NCI-H146 (cell line): ENCODE results near the gene CHRM1.
"Not testable (repeated sequence)": the region's sequence is repeated elsewhere in the genome, so short reads cannot be mapped to it uniquely, and the experiment has no call there.

Experiments
- DNase-seq: peaks from one replicate; lab custom pipeline; 2025; lab: John Stamatoyannopoulos, UW

The CHRM1 gene

GRCh38 chr11:62875698-62876478 is 45.3 kb downstream of the CHRM1 start:
- DNase-seq: no peak

DNA sequence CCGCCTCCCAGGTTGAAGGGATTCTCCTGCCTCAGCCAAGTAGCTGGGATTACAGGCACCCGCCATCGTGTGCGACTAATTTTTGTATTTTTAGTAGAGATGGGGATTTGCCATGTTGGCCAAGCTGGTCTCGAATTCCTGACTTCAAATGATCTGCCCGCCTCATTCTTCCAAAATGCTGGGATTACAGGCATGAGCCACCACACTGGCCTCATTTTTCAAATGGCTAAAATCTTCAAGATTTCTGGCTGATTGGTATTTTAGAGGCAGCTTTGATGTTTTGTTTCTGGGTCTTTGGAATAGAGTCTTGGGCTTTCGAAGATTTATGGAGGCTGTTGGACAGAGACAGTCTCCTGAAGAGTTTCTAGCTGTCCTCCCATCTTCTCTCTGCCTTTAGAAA is 46.3 kb downstream of the CHRM1 start:
- DNase-seq: no peak

DNA sequence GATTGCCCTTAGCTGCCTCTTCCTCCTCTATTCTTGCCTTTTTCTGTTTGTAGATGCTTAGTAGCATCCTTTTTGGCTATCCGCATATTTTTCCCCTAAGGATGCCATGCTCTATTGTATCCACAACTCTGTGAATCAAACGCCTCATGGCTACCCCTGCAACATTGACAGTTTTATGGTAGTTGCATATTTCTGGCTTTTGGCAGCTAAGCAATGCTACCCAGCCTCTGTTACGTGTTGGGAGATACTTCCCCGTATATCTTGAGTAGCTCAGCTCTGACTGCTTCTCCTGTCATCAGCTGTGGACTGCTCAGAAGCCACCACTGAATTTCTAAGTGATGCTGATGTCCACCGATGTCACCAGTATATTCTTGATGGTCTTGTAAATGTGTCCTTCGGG is 55.5 kb downstream of the CHRM1 start:
- DNase-seq: no peak

DNA sequence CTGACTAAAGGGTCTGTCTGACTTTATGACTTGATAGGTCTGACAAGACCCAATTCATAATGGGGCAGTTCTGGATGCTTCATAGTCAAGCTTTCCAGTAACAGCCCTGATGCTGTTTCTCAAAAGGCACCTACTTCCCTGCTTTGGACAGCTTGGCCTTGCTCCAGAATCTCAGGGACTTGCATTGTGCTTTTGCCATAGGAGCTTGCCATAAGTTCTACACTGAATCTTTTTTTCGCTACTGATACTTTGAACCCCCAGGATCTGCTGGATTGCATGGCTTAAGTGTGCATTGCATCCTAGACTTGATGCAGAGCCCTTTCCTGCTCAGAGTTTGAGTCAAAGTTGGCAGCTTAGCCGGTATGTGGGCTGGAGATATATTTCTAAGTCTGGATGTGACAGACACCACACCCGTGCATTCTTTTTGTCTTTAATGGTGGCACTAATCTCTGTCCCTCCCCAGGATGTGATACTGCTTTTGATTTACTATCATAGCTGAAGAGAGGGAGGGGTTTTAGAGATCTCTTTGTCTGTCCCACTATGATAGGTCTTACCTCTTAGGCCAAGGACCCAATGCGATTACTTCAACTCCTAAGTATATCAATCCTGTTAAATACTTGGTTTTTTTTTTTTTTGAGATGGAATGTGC is 57.4 kb downstream of the CHRM1 start:
- no peak for DNase-seq

- not testable (repeated sequence) for DNase-seq
Observed at GRCh38 chr11:62861564-62862192, 59.5 kb downstream of the CHRM1 start.

- DNase-seq: no peak
Observed at GRCh38 chr11:62860835-62861563, 60.2 kb downstream of the CHRM1 start.

GRCh38 chr11:62859281-62859703 is 61.9 kb downstream of the CHRM1 start:
- DNase-seq: not testable (repeated sequence)
